ENCODE data around the gene TEN1.

The TEN1 gene

DNA sequence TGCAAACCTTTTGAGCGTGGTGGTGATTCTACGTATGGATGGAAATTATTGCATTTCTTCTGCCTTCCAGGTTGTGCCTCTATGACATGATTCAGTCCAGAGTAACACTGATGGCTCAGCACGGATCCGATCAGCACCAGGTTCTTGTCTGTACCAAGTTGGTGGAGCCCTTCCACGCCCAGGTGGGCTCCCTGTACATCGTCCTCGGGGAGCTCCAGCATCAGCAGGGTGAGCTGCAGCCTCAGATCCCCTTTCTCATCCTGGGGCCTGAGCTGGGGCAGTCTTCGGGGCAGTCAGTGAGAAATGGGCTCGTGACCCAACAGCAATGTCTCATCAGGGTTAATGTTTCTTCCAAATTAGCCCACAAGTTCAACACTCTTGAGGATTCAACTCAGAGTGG lies 12.4 kb downstream of the TEN1 start:
- Histone ChIP-seq H3K9me3 (ENCODE audit: control insufficient read depth in 5 of 5, low read length in 5 of 5) (no peaks in the 10 kb centered on the region), H3K9ac (ENCODE audit: low read length in 5 of 5) (no peak overlapping the region), H3K4me1 (ENCODE audit: control insufficient read depth in 5 of 5, insufficient read depth in 5 of 5, low read length in 5 of 5) (peaks cover 0 to 4% (median 0%) of the 10 kb centered on the region in 5 donors), H3K27ac (ENCODE audit: low read depth, low read length) (no peak overlapping the region), H3K4me3 (ENCODE audit: low read depth in 1 of 5, low read length in 5 of 5) (no peak overlapping the region), H3K27me3 (ENCODE audit: control insufficient read depth in 5 of 5, insufficient read depth in 4 of 5, low read length in 5 of 5) (no peaks in the 10 kb centered on the region), H3K36me3 (ENCODE audit: control insufficient read depth in 5 of 5, insufficient read depth in 5 of 5, low read length in 5 of 5) (peaks cover 0 to 30% (median 16%) of the 10 kb centered on the region in 5 donors)

DNA sequence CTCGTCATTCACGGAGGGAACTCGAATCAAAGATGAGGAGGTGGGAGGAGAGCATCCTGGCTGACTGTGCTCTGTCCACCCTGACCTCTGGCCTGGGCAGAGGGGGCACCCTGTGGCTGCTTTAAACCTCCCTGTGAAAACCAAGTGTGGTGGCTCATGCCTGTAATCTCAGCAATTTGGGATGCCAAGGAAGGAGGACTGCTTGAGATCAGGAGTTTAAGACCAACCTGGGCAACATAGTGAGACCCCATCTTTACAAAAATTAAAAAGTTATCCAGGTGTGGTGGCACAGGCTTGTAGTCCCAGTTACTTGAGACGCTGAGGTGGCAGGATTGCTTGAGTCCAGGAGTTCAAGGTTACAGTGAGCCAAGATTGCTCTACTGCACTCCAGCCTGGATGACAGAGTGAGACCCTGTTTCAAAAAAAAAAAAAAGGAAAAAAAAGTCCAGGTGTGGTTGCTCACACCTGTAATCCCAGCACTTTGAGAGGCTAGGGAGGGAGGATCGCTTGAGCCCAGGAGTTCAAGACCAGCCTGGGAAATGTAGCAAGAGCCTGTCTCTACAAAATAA lies 15.8 kb downstream of the TEN1 start:
- Histone ChIP-seq H3K4me1 (ENCODE audit: control insufficient read depth in 5 of 5, insufficient read depth in 5 of 5, low read length in 5 of 5) (peaks cover 0 to 27% (median 23%) of the 10 kb centered on the region in 5 donors), H3K9me3 (ENCODE audit: control insufficient read depth in 5 of 5, low read length in 5 of 5) (no peaks in the 10 kb centered on the region), H3K36me3 (ENCODE audit: control insufficient read depth in 5 of 5, insufficient read depth in 5 of 5, low read length in 5 of 5) (peaks cover 0 to 25% (median 17%) of the 10 kb centered on the region in 5 donors), H3K27me3 (ENCODE audit: control insufficient read depth in 5 of 5, insufficient read depth in 4 of 5, low read length in 5 of 5) (no peaks in the 10 kb centered on the region), H3K27ac (ENCODE audit: low read depth, low read length) (no peak overlapping the region), H3K9ac (ENCODE audit: low read length in 5 of 5) (no peak overlapping the region), H3K4me3 (ENCODE audit: low read depth in 1 of 5, low read length in 5 of 5) (no peak overlapping the region)

DNA sequence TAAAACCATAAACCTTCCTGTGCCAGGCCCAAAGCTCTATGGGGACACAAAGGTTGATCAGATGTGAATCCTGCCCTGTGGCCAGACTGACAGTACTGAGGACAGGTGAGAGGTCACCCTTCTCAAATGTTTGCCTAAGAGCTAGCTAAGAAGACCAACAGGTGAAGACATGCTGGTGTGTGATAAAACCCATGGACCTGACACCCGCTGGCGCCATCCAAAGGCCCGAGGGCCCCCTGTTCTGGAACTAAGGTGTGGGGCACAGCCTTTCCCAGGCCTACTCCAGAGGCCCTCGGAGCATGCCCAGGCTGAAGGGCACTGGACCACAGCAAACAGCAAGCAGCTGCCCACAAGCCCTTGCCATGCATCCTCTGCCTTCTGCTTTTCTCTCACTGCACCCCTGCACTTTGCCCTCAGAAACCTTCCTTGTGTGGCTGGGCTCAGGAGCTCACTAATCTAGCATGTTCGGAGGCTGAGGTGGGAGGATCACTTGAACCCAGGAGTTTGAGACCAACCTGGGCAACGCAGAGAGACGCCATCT lies 16.4 kb downstream of the TEN1 start:
- H3K4me3 ChIP-seq (ENCODE audit: low read depth in 1 of 5, low read length in 5 of 5): no peak overlapping the region
- H3K9me3 ChIP-seq (ENCODE audit: control insufficient read depth in 5 of 5, low read length in 5 of 5): no peaks in the 10 kb centered on the region
- no peak overlapping the region for H3K27ac ChIP-seq (ENCODE audit: low read depth, low read length)
- peaks cover 0 to 30% (median 17%) of the 10 kb centered on the region in 5 donors for H3K36me3 ChIP-seq (ENCODE audit: control insufficient read depth in 5 of 5, insufficient read depth in 5 of 5, low read length in 5 of 5)
- H3K4me1 ChIP-seq (ENCODE audit: control insufficient read depth in 5 of 5, insufficient read depth in 5 of 5, low read length in 5 of 5): peaks cover 0 to 33% (median 28%) of the 10 kb centered on the region in 5 donors
- no peaks in the 10 kb centered on the region for H3K27me3 ChIP-seq (ENCODE audit: control insufficient read depth in 5 of 5, insufficient read depth in 4 of 5, low read length in 5 of 5)
- H3K9ac ChIP-seq (ENCODE audit: low read length in 5 of 5): no peak overlapping the region

DNA sequence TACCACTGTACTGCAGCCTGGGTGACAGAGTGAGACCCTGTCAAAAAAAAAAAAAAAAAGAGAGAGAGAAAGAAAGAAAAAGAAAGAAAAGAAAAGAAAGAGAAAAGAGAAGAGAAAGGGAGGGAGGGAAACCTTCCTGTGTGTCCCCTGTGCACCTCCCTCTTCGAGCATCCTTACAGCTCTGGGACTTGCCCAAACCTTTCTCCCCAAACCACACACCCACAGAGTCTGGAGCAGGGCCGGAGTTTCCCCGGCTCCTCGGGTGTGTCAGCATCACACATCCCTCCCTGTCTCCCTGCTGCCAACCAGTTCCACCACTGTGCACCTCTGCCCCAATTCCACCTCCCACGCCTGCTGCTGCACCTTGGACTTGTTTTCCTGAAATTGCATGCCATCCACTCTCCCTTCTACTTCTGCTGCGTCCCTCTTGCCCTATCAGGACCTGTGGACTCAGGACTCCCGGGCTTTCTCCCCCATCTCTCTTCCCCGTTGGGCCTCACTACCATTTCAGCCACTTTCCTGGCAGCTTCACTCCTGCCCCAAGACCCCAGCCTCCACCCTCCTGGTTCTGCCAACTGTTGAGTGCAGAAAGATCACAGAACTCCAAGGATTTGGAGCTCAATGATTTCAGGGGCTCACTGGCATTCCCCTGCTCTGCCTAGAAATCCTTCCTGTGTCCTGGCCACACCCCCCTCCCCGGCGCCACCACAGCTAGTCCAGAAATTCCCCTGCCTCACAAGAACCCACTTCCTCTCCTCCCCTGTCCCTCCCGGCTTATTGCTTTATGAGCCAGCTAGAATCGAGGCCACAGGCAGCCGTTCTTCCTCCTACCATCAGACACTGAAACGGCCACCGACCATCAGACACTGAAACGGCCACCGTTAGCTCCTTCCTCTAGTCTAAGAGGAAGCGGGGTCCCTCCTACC lies 17.9 kb downstream of the TEN1 start:
- peaks cover 0 to 39% (median 28%) of the 10 kb centered on the region in 5 donors for H3K4me1 ChIP-seq (ENCODE audit: control insufficient read depth in 5 of 5, insufficient read depth in 5 of 5, low read length in 5 of 5)
- peaks cover 0 to 26% (median 15%) of the 10 kb centered on the region in 5 donors for H3K36me3 ChIP-seq (ENCODE audit: control insufficient read depth in 5 of 5, insufficient read depth in 5 of 5, low read length in 5 of 5)
- peak overlapping the region in 4 of 5 donors; percentile 38 to 52 (median 43) for H3K9ac ChIP-seq (ENCODE audit: low read length in 5 of 5)
- no peaks in the 10 kb centered on the region for H3K9me3 ChIP-seq (ENCODE audit: control insufficient read depth in 5 of 5, low read length in 5 of 5)
- peak overlapping the region in 1 of 5 donors; percentile 40 for H3K4me3 ChIP-seq (ENCODE audit: low read depth in 1 of 5, low read length in 5 of 5)
- H3K27me3 ChIP-seq (ENCODE audit: control insufficient read depth in 5 of 5, insufficient read depth in 4 of 5, low read length in 5 of 5): no peaks in the 10 kb centered on the region
- H3K27ac ChIP-seq (ENCODE audit: low read depth, low read length): peak overlapping the region; percentile 74

DNA sequence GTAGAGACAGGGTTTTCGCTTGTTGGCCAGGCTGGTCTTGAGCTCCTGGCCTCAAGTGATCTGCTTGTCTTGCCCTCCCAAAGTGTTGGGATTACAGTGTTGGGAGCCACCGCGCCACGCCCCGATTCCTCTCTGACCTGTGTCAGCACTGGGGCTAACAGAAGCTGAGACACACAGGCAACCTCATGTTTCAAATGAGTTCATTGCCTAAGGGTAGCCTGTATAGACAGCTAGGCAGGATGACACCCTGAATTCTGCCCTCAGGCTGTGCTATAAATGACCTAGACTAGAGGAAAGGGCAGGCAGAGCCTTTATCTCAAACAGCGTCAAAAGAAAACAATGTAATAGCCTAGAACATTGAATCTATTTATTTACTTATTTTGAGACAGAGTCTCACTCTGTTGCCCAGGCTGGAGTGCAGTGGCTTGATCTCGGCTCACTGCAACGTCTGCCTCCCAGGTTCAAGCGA lies 19.3 kb downstream of the TEN1 start:
- H3K9ac ChIP-seq (ENCODE audit: low read length in 5 of 5): peak overlapping the region in 2 of 5 donors; percentile 42 to 47
- no peaks in the 10 kb centered on the region for H3K27me3 ChIP-seq (ENCODE audit: control insufficient read depth in 5 of 5, insufficient read depth in 4 of 5, low read length in 5 of 5)
- H3K27ac ChIP-seq (ENCODE audit: low read depth, low read length): peak overlapping the region; percentile 77
- no peak overlapping the region for H3K4me3 ChIP-seq (ENCODE audit: low read depth in 1 of 5, low read length in 5 of 5)
- H3K4me1 ChIP-seq (ENCODE audit: control insufficient read depth in 5 of 5, insufficient read depth in 5 of 5, low read length in 5 of 5): peaks cover 0 to 45% (median 33%) of the 10 kb centered on the region in 5 donors
- no peaks in the 10 kb centered on the region for H3K9me3 ChIP-seq (ENCODE audit: control insufficient read depth in 5 of 5, low read length in 5 of 5)
- H3K36me3 ChIP-seq (ENCODE audit: control insufficient read depth in 5 of 5, insufficient read depth in 5 of 5, low read length in 5 of 5): peaks cover 0 to 27% (median 16%) of the 10 kb centered on the region in 5 donors

DNA sequence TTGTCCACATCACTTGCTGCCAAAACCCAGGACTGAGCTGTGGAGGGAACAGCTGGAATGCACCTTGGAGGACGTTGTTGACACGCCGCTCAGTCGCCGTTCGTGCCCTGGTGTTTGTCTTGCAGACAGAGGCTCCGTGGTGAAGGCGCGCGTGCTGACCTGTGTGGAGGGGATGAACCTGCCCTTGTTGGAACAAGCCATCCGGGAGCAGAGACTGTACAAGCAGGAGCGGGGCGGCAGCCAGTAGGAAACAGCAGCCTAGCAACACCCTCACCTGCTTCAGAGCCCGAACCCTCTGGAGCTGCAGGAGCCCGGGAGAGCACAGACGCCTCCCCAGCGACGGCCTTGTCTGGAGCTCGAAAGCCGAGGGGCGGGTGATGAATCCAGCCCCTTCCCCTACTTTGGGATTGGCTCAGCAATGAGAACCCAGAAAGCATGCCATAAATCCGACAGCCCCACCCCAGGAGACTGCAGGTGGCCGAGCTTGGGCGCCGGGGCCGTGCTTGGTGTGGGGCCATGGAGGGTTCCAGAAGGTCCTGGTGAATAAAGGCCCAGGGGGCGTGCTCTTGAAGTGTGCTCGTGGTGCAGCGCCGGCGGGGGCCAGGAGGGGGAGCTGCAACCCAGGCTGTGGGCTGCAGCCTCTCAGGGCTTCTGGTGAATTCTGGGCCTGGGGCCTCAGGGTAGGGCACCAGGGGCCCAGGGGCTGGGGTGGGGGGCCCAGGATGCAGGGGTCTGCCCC lies 21.1 kb downstream of the TEN1 start:
- no peak overlapping the region for H3K4me3 ChIP-seq (ENCODE audit: low read depth in 1 of 5, low read length in 5 of 5)
- H3K27ac ChIP-seq (ENCODE audit: low read depth, low read length): peak overlapping the region; percentile 37
- peak overlapping the region in 1 of 5 donors; percentile 17 for H3K9ac ChIP-seq (ENCODE audit: low read length in 5 of 5)
- no peaks in the 10 kb centered on the region for H3K9me3 ChIP-seq (ENCODE audit: control insufficient read depth in 5 of 5, low read length in 5 of 5)
- H3K36me3 ChIP-seq (ENCODE audit: control insufficient read depth in 5 of 5, insufficient read depth in 5 of 5, low read length in 5 of 5): peaks cover 0 to 25% (median 14%) of the 10 kb centered on the region in 5 donors
- H3K4me1 ChIP-seq (ENCODE audit: control insufficient read depth in 5 of 5, insufficient read depth in 5 of 5, low read length in 5 of 5): peaks cover 0 to 60% (median 44%) of the 10 kb centered on the region in 5 donors
- H3K27me3 ChIP-seq (ENCODE audit: control insufficient read depth in 5 of 5, insufficient read depth in 4 of 5, low read length in 5 of 5): no peaks in the 10 kb centered on the region

DNA sequence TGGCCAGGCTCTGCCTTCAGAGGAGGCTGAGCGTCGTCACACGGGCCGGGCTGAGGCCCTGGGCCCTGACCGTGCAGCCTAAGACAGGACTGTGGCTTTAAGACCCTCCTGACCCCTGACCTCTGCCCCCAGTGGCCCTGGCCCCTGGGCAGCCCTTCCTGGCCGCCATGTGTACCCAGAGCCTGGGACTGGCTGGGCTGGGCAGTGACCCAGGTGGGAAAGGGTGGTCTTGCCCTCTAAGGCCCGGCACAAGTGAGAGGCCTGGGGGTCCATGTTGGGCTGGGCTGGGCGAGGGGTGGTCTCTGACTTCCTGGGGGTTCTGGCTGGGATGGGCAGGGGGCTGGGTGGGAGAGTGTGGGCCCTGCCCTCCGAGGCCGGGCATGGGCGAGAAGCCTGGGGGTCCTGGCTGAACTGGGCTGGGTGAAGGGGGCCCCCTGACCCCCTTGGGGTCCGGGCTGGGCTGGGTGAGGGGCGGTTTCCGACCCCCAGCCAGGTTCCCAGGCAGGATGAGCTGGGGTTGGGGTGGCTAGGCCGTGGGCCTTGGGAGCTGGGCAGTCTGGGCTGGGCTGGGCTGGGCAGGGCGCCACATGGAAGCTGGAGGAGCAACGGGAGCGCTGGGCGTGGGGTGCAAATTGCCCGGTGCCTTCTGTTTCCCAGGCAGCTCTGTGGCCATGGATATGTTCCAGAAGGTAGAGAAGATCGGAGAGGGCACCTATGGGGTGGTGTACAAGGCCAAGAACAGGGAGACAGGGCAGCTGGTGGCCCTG lies 21.9 kb downstream of the TEN1 start, which contains the start of gene CDK3:
Gene CDK3, plus strand, starts transcription at position 101 of the 767 bp plus-strand sequence. Its CDS starts 571 bp downstream, at position 672.
- peak within 1 kb of the TSS in 2 of 5 donors; percentile 13 to 47 for H3K9ac ChIP-seq (ENCODE audit: low read length in 5 of 5)
- peak within 1 kb of the TSS; percentile 37 for H3K27ac ChIP-seq (ENCODE audit: low read depth, low read length)
- peaks cover 0 to 19% (median 7%) of the 10 kb centered on the region in 5 donors for H3K36me3 ChIP-seq (ENCODE audit: control insufficient read depth in 5 of 5, insufficient read depth in 5 of 5, low read length in 5 of 5)
- peaks cover 0 to 68% (median 51%) of the 10 kb centered on the region in 5 donors for H3K4me1 ChIP-seq (ENCODE audit: control insufficient read depth in 5 of 5, insufficient read depth in 5 of 5, low read length in 5 of 5)
- H3K9me3 ChIP-seq (ENCODE audit: control insufficient read depth in 5 of 5, low read length in 5 of 5): no peaks in the 10 kb centered on the region
- no peaks in the 10 kb centered on the region for H3K27me3 ChIP-seq (ENCODE audit: control insufficient read depth in 5 of 5, insufficient read depth in 4 of 5, low read length in 5 of 5)
- H3K4me3 ChIP-seq (ENCODE audit: low read depth in 1 of 5, low read length in 5 of 5): no peak within 1 kb of the TSS

DNA sequence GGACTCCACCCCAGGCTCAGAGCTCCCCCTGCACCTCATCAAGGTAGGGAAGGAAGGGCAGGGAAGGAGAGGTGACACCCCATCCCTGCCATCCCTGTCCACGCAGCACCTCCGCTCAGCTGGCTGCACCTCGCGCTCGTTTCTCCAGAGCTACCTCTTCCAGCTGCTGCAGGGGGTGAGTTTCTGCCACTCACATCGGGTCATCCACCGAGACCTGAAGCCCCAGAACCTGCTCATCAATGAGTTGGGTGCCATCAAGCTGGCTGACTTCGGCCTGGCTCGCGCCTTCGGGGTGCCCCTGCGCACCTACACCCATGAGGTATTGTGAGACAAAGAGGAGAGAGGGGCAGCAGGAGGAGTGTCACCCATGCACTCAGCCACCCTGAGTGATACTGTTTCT lies 23.1 kb downstream of the TEN1 start:
- no peak overlapping the region for H3K4me3 ChIP-seq (ENCODE audit: low read depth in 1 of 5, low read length in 5 of 5)
- H3K9me3 ChIP-seq (ENCODE audit: control insufficient read depth in 5 of 5, low read length in 5 of 5): no peaks in the 10 kb centered on the region
- H3K4me1 ChIP-seq (ENCODE audit: control insufficient read depth in 5 of 5, insufficient read depth in 5 of 5, low read length in 5 of 5): peaks cover 0 to 61% (median 45%) of the 10 kb centered on the region in 5 donors
- no peak overlapping the region for H3K9ac ChIP-seq (ENCODE audit: low read length in 5 of 5)
- H3K27me3 ChIP-seq (ENCODE audit: control insufficient read depth in 5 of 5, insufficient read depth in 4 of 5, low read length in 5 of 5): no peaks in the 10 kb centered on the region
- peaks cover 0 to 19% (median 7%) of the 10 kb centered on the region in 5 donors for H3K36me3 ChIP-seq (ENCODE audit: control insufficient read depth in 5 of 5, insufficient read depth in 5 of 5, low read length in 5 of 5)
- no peak overlapping the region for H3K27ac ChIP-seq (ENCODE audit: low read depth, low read length)

DNA sequence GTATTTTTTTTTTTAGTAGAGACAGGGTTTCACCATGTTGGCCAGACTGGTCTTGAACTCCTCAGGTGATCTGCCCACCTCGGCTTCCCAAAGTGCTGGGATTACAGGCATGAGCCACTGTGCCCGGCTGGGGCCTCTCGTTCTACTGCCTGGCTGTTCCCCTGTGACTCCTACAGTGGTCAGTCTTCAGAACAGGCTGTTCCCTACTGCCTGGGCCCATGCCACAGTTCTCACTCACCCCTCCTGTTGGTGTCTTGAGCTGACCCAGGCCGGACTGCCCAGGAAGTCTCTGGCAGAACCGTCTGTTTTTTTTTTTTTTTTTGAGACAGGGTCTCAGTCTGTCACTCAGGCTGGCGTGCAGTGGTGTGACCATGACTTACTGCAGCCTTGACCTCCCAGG lies 24.9 kb downstream of the TEN1 start:
- Histone ChIP-seq H3K4me1 (ENCODE audit: control insufficient read depth in 5 of 5, insufficient read depth in 5 of 5, low read length in 5 of 5) (peaks cover 0 to 45% (median 32%) of the 10 kb centered on the region in 5 donors), H3K27ac (ENCODE audit: low read depth, low read length) (peak overlapping the region; percentile 82), H3K27me3 (ENCODE audit: control insufficient read depth in 5 of 5, insufficient read depth in 4 of 5, low read length in 5 of 5) (no peaks in the 10 kb centered on the region), H3K36me3 (ENCODE audit: control insufficient read depth in 5 of 5, insufficient read depth in 5 of 5, low read length in 5 of 5) (peaks cover 0 to 19% (median 7%) of the 10 kb centered on the region in 5 donors), H3K9me3 (ENCODE audit: control insufficient read depth in 5 of 5, low read length in 5 of 5) (no peaks in the 10 kb centered on the region), H3K4me3 (ENCODE audit: low read depth in 1 of 5, low read length in 5 of 5) (no peak overlapping the region), H3K9ac (ENCODE audit: low read length in 5 of 5) (no peak overlapping the region)

Measured in subcutaneous abdominal adipose tissue (tissue), 5 donors.